A673 (cell line): ENCODE data around the gene ACAP1. TPM values are rescaled to one million over a fixed set of nuclear protein-coding genes. Genes with fewer than 3 reads are reported as not detected.

ENCODE experiments used
- BruUV-seq: library from RNA; stranded (reverse); fragments of 400-500 nt; replicated peaks from 2 replicates; lab custom pipeline; 2021; lab: Mats Ljungman, UMichigan
- CTCF ChIA-PET: fragments of 300-600 bp; sonication (Branson Sonifier 250); formaldehyde crosslinking; loops from one replicate; lab custom pipeline; 2022; ENCODE audit warnings: antibody characterized with exemption; lab: Charles Lee
- POLR2A ChIA-PET: fragments of 300-600 bp; sonication (Branson Sonifier 250); formaldehyde crosslinking; loops from one replicate; lab custom pipeline; 2022; ENCODE audit warnings: antibody characterized with exemption; ENCODE audit not compliant: low non-redundant PET; lab: Charles Lee
- DNase-seq: peaks from one replicate; pipeline ENCODE4 v3.0.0-alpha.2; 2015; ENCODE audit warnings: low spot score
- H3K27ac ChIP-seq: fragments of 200-600 bp; sonication (generic); 2 replicates; pipeline ENCODE4 v1.5.1; 2016; ENCODE audit warnings: mixed run types, low read depth, mild to moderate bottlenecking, mixed read lengths, antibody characterized with exemption, low read length; ENCODE audit not compliant: poor library complexity, severe bottlenecking
- H3K27me3 ChIP-seq: fragments of 200-600 bp; sonication (generic); replicated peaks from 2 replicates; pipeline ENCODE4 v1.6.1; 2017; ENCODE audit warnings: mixed run types, low read depth, mild to moderate bottlenecking, mixed read lengths, antibody characterized with exemption, low read length; ENCODE audit not compliant: insufficient read depth, poor library complexity
- H3K36me3 ChIP-seq: fragments of 200-600 bp; sonication (generic); 2 replicates; pipeline ENCODE4 v1.6.1; 2016; ENCODE audit warnings: mixed run types, mild to moderate bottlenecking, mixed read lengths, antibody characterized with exemption, low read length; ENCODE audit not compliant: insufficient read depth, poor library complexity, severe bottlenecking
- H3K4me1 ChIP-seq: fragments of 200-600 bp; sonication (generic); 2 replicates; pipeline ENCODE4 v1.6.1; 2017; ENCODE audit warnings: mixed run types, mild to moderate bottlenecking, mixed read lengths, antibody characterized with exemption, low read length; ENCODE audit not compliant: insufficient read depth, poor library complexity, severe bottlenecking
- H3K4me3 ChIP-seq: fragments of 200-600 bp; sonication (generic); 2 replicates; pipeline ENCODE4 v1.5.1; 2016; ENCODE audit warnings: low read depth, mixed run types, mild to moderate bottlenecking, mixed read lengths, low read length; ENCODE audit not compliant: poor library complexity, severe bottlenecking
- H3K9me3 ChIP-seq: fragments of 200-600 bp; sonication (generic); 2 replicates; pipeline ENCODE4 v1.6.1; 2016; ENCODE audit warnings: mixed run types, low read depth, mild to moderate bottlenecking, mixed read lengths, antibody characterized with exemption, low read length; ENCODE audit not compliant: poor library complexity, severe bottlenecking
- CTCF ChIP-seq: fragments of 300-800, 200-600 bp; sonication (generic); conservative IDR thresholded peaks from 2 replicates; pipeline ENCODE4 v1.5.1; 2017; ENCODE audit warnings: low read depth, mild to moderate bottlenecking, antibody characterized with exemption, low read length, moderate library complexity, mixed read lengths
- EZH2 ChIP-seq: fragments of 200-600 bp; sonication (generic); IDR thresholded peaks from 2 replicates; pipeline ENCODE4 v1.6.1; 2017; ENCODE audit warnings: borderline replicate concordance, low read depth, mild to moderate bottlenecking, mixed read lengths, antibody characterized with exemption, low read length; ENCODE audit not compliant: poor library complexity, severe bottlenecking
- intact Hi-C: fragments of 100-400 bp; cut with micrococcal nuclease; formaldehyde crosslinking; loops from one replicate; pipeline ENCODE4 v1.10.0; 2022; ENCODE audit not compliant: unreplicated experiment
- total RNA-seq: library from RNA; stranded (reverse); gene quantifications from 2 replicates; pipeline ENCODE4 v1.2.3, GENCODE V29; 2021

Gene ACAP1
- total RNA-seq, 1 experiment from 2014 or later = 1.1 TPM

GRCh38 chr17:7356756-7357155, 20.4 kb downstream of the ACAP1 start:
- DNase-seq = no peak
- CTCF ChIA-PET = interaction anchor here (0.5 to 1.8 kb wide), 7 partner anchors 37 to 204 kb away, joined by 3 to 11 read pairs (median 5); partner anchors contain the start of genes PLSCR3 and POLR2A
- no peak overlapping the region for H3K4me3 ChIP-seq
- no TSS peak for BruUV-seq
- POLR2A ChIA-PET = no interaction called here
- H3K27me3 ChIP-seq = no peaks in the 10 kb centered on the region
- H3K9me3 ChIP-seq = no peaks in the 10 kb centered on the region
- TF ChIP-seq CTCF (no peak), EZH2 (no peak)
- no peaks in the 10 kb centered on the region for H3K36me3 ChIP-seq
- no peak overlapping the region for H3K27ac ChIP-seq
- intact Hi-C loops = loop anchor here (2.0 to 10.0 kb wide), 3 partner anchors 81 to 204 kb away; partner anchors contain the start of genes FGF11, POLR2A, SENP3 and SLC35G6
- peaks cover 14% of the 10 kb centered on the region for H3K4me1 ChIP-seq

- DNase-seq = no peak
Measured at GRCh38 chr17:7357381-7357780, 21.1 kb downstream of the ACAP1 start.

GRCh38 chr17:7361906-7362305, 25.6 kb downstream of the ACAP1 start:
- POLR2A ChIA-PET = no interaction called here
- Histone ChIP-seq H3K4me3 (no peak overlapping the region), H3K36me3 (no peaks in the 10 kb centered on the region), H3K4me1 (no peaks in the 10 kb centered on the region), H3K9me3 (no peaks in the 10 kb centered on the region), H3K27ac (no peak overlapping the region), H3K27me3 (no peaks in the 10 kb centered on the region)
- no peak for DNase-seq
- BruUV-seq = no TSS peak
- TF ChIP-seq CTCF = no peak
- TF ChIP-seq EZH2 = no peak
- CTCF ChIA-PET = interaction anchor here (1.5 kb wide), 1 partner anchor 42 kb away, joined by 3 read pairs; the partner anchor contains the start of gene TMEM256
- intact Hi-C loops = no loop called here

More at GRCh38 chr17:7357381-7357780, 21.1 kb downstream of the ACAP1 start:
- ChIA-PET CTCF (interaction anchor here (0.7 to 1.8 kb wide), 2 partner anchors 37 to 600 kb away, joined by 6 read pairs; partner anchors contain the start of gene PLSCR3), POLR2A (no interaction called here)
- no peaks in the 10 kb centered on the region for H3K9me3 ChIP-seq
- H3K4me3 ChIP-seq = no peak overlapping the region
- BruUV-seq = no TSS peak
- no peak overlapping the region for H3K27ac ChIP-seq
- peaks cover 14% of the 10 kb centered on the region for H3K4me1 ChIP-seq
- H3K36me3 ChIP-seq = no peaks in the 10 kb centered on the region
- H3K27me3 ChIP-seq = no peaks in the 10 kb centered on the region
- intact Hi-C loops = loop anchor here (2.0 to 10.0 kb wide), 3 partner anchors 80 to 203 kb away; partner anchors contain the start of genes FGF11, POLR2A, SENP3 and SLC35G6
- TF ChIP-seq EZH2 (no peak), CTCF (no peak)
